HG02642 (cell line): ENCODE data around the gene DCBLD1.
A peak's percentile ranks its signal among the peaks of the same experiment; 100 is the strongest.
"Not testable (repeated sequence)": the region's sequence is repeated elsewhere in the genome, so short reads cannot be mapped to it uniquely, and the experiment has no call there.

Source experiments
- ATAC-seq: cut with Tn5 transposase; IDR thresholded peaks from one replicate; pipeline ENCODE4 v1.9.1; 2021; ENCODE audit warnings: mild to moderate bottlenecking; ENCODE audit not compliant: unreplicated experiment, poor library complexity

Gene DCBLD1

GRCh38 chr6:117496383-117496990, 14.0 kb downstream of the DCBLD1 start:
- ATAC-seq = peak; percentile 44

- no peak for ATAC-seq
Observed at GRCh38 chr6:117497237-117497636, 14.8 kb downstream of the DCBLD1 start.

DNA sequence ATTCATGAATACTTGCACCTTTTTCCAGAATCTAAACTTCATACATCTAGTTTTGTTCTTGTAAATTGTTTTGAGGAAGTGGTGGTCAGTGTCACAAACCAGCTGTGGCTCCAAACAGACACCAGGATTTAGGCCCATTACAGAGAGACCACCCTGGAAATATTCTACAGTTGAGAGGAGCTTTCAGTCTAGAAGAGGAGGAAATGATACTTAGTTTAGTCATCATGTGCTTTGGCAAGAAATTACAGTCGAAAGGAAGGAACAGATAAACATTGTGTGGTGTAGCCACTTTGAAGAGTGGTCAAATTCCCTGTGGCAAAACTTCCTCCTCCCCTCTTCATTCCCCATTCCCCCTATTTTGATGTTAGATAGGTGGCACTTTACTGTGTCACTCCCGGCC, 15.7 kb downstream of the DCBLD1 start:
- ATAC-seq = peak; percentile 64

- ATAC-seq = no peak
Observed at GRCh38 chr6:117501722-117502121, 19.2 kb downstream of the DCBLD1 start.

DNA sequence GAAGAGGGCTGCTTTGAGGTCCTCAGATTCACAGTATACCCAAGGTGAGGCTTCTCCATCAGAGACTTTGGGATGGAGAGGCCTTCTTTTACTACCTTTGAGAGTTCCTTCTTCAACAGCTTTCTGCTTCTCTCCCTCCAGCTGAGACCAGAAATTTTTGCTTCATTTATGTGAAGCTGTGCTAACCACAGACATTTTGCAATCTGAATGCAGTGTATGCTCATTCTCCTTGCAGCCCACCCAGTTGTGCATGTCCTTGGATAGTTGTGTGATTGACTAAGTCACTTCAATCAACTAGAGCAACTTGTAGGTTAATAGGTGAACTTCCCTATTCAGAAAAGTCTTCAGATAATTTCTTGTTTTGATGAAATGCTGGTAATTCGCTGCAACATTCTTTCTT, 20.1 kb downstream of the DCBLD1 start:
- no peak for ATAC-seq

- no peak for ATAC-seq
Observed at GRCh38 chr6:117503211-117503610, 20.7 kb downstream of the DCBLD1 start.

- no peak for ATAC-seq
Observed at GRCh38 chr6:117504478-117505144, 22.1 kb downstream of the DCBLD1 start.

DNA sequence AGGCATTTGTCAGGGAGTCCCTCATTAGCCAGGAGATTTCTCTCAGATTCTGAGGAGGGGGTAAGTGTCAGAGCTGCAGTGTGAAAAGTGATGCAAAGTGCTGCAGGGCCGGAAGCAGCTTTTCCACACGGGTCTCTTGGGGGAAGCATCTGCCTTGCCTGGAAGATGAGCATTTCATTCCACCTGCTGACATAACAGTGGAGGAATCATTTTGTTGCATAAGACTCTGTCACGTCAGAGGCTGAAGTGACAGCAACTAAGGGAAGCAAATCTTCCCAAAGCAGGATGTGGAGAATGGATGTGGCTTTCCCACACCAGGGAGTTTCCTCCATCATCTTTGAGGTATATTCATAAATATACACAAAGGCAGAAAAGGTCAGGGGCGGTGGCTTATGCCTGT, 22.8 kb downstream of the DCBLD1 start:
- no peak for ATAC-seq

DNA sequence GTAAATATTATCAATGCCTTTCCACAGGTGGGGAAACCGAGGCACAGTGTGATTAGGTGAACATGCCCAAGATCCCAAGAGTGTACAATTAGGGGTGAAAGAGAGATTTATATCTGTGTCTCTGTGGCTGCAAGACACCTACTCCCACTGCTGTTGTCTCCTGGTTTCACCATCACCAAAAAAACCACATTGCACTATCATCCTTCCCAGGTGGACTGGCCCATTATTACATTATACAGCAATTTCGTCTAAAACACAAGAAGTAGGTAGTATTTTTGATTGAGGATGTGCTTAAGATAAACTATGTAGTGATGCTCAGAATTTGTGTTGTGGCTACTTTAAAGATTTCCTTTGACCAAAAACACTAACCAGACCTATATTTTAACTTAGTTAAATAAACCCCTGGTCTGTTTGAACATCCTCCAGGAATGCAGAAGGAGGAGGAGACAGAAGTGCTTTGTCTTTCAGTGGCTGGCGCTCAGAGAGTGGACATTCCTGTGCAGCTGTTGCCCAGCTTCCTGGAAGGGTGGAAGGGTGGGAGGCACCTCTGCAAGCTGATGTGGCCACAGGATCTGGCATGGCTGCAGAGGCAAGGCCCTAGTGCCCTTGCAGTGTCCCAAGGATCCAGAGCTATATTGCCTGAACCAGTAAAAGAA, 23.8 kb downstream of the DCBLD1 start:
- ATAC-seq = no peak

- no peak for ATAC-seq
Observed at GRCh38 chr6:117506907-117507306, 24.4 kb downstream of the DCBLD1 start.

DNA sequence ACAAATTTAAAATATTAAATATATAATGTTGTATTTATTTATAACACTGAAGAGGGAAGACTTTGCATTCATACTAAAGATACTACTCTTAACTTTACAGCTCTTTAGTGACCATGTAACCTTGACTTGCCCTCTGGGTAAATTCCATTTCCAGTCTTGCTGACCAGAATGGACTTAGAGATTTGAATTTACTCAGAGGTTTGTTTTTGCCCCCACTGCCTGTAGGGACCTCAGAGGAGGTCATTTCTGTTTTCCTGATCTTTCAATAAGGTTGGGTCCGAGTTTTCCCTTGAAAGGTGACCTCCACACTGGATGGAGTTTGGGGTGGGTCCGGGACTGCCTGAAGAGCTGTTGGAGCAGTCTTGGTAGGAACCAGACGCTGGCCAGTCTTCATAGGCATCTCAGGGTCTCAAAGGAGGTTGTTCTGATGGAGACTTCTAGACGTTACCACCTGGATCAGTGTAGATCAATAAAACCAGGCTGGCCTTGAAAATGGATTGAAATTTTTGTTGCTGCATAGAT, 26.0 kb downstream of the DCBLD1 start:
- ATAC-seq = no peak

DNA sequence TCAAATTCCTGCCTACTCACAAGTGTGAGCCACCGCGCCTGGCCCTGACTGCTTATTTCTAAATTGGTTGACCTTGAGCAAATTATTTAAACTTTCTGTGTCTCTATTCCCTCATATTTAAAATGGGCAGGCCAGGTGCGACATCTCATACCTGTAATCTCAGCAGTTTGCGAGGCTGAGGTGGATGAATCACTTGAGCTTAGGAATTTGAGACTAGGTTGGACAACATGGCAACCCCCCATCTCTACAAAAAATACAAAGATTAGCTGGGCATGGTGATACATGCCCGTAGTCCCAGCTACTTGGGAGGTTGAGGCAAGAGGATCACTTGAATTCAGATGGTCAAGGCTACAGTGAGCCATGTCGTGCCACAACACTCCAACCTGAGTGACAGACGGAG, 26.5 kb downstream of the DCBLD1 start:
- no peak for ATAC-seq

DNA sequence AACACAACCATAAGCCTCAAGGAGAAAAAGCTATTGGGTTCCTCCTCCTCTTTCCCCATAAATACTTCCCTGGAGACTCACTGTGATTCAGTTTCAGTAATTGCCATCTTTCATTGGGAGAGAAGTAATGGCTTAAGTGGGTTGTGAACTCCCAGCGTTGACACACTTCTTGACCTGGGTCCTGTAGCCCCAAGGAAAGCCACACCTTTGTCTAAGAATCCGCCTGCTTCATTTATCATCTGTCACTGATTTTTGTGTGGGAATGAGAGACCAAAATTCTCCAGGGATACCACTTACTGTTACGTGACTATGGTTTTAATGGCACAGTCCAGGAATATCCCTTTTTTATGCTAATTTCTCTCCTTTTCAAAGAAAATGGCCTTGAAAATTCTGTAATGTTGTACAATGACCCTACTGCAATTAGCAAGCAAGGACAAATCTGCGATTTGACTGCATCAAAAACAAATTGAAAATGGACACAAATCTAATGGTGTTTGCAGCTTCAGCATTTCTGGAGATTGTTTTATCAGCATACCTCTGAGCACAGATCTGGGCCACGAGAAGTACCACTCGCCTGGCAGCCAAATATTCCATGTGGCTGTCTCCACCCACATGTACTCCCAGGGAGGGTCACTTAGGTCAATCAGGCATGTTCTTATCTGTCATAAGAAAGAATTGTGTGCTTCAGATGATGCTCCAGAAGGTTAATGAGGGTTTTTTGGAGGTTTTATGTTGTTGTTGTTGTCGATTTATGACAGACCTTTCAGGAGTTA, 29.8 kb downstream of the DCBLD1 start:
- no peak for ATAC-seq

DNA sequence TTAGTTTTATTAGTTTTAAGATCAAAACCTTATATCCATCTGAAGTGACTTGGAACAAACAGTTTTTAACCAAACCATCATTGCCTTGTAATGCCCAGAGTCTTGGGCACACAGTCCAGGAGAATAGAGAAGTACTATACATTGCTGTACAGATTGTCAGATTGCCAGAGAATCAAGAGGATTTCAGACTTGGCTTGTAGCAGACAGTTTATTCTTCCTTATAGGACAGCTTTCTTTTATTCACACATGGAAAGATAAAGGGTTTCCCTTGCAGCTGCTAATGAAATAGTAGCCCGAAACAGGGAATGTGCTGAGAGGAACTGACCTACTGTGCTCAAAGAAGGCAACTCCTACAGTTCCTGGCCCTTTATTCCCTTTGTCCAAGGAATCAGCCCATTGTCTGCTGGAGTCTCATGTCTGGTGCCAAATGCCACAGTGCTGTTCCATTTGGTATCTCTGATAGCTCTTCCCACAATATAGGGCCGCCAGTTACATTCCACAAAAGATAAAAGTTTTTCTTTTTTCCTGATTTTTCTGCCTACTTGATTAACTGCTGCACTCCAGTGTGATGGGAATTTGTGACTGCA, 30.6 kb downstream of the DCBLD1 start:
- no peak for ATAC-seq

- ATAC-seq = no peak
Observed at GRCh38 chr6:117513778-117514365, 31.4 kb downstream of the DCBLD1 start.

DNA sequence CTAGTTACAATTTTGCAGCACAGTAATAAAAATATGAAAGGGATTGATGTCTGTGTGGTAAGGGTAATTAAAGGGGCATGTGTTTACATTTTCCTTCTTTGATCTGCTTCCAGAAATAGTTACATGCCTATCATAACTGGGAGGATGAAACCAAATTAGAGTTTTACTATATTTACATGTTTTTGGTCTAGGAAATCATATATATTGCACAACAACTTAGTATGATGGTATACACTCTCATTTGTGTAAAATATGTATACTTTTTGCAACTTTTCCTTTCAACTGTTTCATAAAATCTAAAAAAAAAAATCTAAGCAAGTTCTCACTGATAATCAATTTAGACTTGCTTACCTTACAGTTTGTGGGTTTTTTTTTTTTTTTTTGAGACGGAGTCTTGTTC, 32.2 kb downstream of the DCBLD1 start:
- no peak for ATAC-seq

DNA sequence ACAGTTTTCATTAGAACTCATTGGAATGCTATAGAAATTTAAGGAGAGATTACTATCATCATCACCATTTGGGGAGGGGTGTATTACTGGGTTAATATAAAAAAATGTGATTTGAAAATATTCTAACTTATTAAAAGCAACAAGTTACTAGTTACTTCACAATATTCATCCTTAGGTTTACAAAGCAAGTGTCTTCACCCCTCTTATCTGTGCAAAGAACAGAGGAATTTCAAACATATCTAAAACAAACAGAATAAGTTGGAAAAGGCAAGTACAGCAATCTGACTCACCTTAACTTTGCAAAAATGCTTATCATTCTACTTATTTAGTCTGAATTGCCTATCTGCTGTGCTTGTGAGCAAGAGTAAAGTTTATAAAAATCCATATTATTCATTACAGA, 32.9 kb downstream of the DCBLD1 start:
- no peak for ATAC-seq

GRCh38 chr6:117517995-117518394, 35.5 kb downstream of the DCBLD1 start:
- not testable (repeated sequence) for ATAC-seq

DNA sequence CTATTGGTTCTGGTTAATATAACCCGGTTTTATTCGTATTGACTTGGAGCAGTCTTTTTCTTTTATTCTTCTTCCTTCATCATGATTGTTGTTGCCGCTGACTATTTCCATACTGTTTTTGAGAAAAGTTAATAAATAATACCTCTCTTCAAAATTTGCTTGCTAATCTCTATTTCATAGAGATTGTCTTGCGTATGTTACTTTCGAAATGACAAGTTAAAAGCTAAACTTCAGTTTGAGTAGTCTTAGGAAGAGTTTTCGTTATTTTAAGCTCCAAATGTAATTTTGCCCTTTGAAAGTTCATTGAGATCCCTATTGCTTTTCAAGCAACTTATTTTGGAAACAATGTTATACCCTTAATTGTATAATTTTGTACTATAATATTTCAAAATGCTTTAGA, 36.4 kb downstream of the DCBLD1 start:
- ATAC-seq = no peak
